IMR-90 (cell line): ENCODE measurements around the gene PMPCA. TPM values are rescaled to one million over a fixed set of nuclear protein-coding genes. Genes with fewer than 3 reads are reported as not detected.

ENCODE experiments used
- ATAC-seq: fragments of 200-7000 bp; cut with Tn5 transposase; 2 replicates; pipeline ENCODE4 v1.9.1; 2020; ENCODE audit warnings: low read depth, mild to moderate bottlenecking, moderate library complexity
- BruUV-seq: library from RNA; stranded (reverse); fragments of 400-500 nt; replicated peaks from 2 replicates; lab custom pipeline; 2021; lab: Mats Ljungman, UMichigan
- CTCF ChIA-PET: fragments of 300-600 bp; formaldehyde crosslinking; extraction: SDS; loops from one replicate; lab custom pipeline; 2021; ENCODE audit warnings: antibody characterized with exemption; lab: Yijun Ruan, JAX
- POLR2A ChIA-PET: fragments of 300-600 bp; sonication (Branson Sonifier 250); formaldehyde crosslinking; loops from one replicate; lab custom pipeline; 2022; ENCODE audit warnings: antibody characterized with exemption; ENCODE audit not compliant: unreplicated experiment; lab: Charles Lee
- DNase-seq: peaks from one replicate; pipeline ENCODE4 v3.0.0; 2013
- H2AFZ ChIP-seq: replicated peaks from 2 replicates; pipeline ENCODE3; 2013; ENCODE audit warnings: low read length, mild to moderate bottlenecking; ENCODE audit not compliant: poor library complexity
- H2AK5ac ChIP-seq: 2 replicates; pipeline ENCODE4 v1.6.1; 2013; ENCODE audit warnings: low read depth, low read length, inconsistent platforms
- H2AK9ac ChIP-seq: replicated peaks from 2 replicates; pipeline ENCODE3; 2013; ENCODE audit warnings: mild to moderate bottlenecking, low read depth, low read length, moderate library complexity; ENCODE audit not compliant: poor library complexity
- H2BK120ac ChIP-seq: 2 replicates; pipeline ENCODE4 v1.6.1; 2013; ENCODE audit warnings: low read depth, low read length, inconsistent platforms
- H2BK15ac ChIP-seq: 3 replicates; pipeline ENCODE4 v1.6.1; 2013; ENCODE audit warnings: low read depth, low read length, inconsistent platforms
- H2BK20ac ChIP-seq: 2 replicates; pipeline ENCODE4 v1.6.1; 2013; ENCODE audit warnings: low read depth, mild to moderate bottlenecking, inconsistent platforms, low read length, moderate library complexity
- H2BK5ac ChIP-seq: 2 replicates; pipeline ENCODE4 v1.6.1; 2013; ENCODE audit warnings: mild to moderate bottlenecking, low read depth, low read length, inconsistent platforms; ENCODE audit not compliant: poor library complexity, severe bottlenecking
- H3K14ac ChIP-seq: replicated peaks from 2 replicates; pipeline ENCODE4 v1.6.1; 2013; ENCODE audit warnings: low read depth, low read length, inconsistent platforms
- H3K18ac ChIP-seq: 2 replicates; pipeline ENCODE4 v1.6.1; 2013; ENCODE audit warnings: low read depth, low read length, control low read depth
- H3K23ac ChIP-seq: 2 replicates; pipeline ENCODE4 v1.6.1; 2013; ENCODE audit warnings: low read depth, low read length, inconsistent platforms
- H3K27ac ChIP-seq: 2 replicates; pipeline ENCODE4 v1.5.1; 2013; ENCODE audit warnings: mild to moderate bottlenecking, control low read depth, low read length; ENCODE audit not compliant: insufficient read depth
- H3K27me3 ChIP-seq: 2 replicates; pipeline ENCODE4 v1.6.1; 2013; ENCODE audit warnings: low read length; ENCODE audit not compliant: control insufficient read depth, insufficient read depth
- H3K36me3 ChIP-seq: 2 replicates; pipeline ENCODE4 v1.6.1; 2013; ENCODE audit warnings: low read length, mixed read lengths; ENCODE audit not compliant: control insufficient read depth, insufficient read depth
- H3K4ac ChIP-seq: 2 replicates; pipeline ENCODE4 v1.6.1; 2013; ENCODE audit warnings: low read depth, low read length, inconsistent platforms
- H3K4me1 ChIP-seq: 2 replicates; pipeline ENCODE4 v1.6.1; 2013; ENCODE audit warnings: low read length, mixed read lengths; ENCODE audit not compliant: control insufficient read depth, insufficient read depth
- H3K4me2 ChIP-seq: 2 replicates; pipeline ENCODE4 v1.6.1; 2013; ENCODE audit warnings: low read depth, mild to moderate bottlenecking, control low read depth, low read length, moderate library complexity
- H3K4me3 ChIP-seq: 2 replicates; pipeline ENCODE4 v1.5.1; 2013; ENCODE audit warnings: low read depth, mild to moderate bottlenecking, control low read depth, low read length, moderate library complexity; ENCODE audit not compliant: insufficient read depth
- H3K56ac ChIP-seq: 2 replicates; pipeline ENCODE4 v1.6.1; 2013; ENCODE audit warnings: low read length, inconsistent platforms; ENCODE audit not compliant: insufficient read depth; ENCODE audit errors: extremely low read depth
- H3K79me1 ChIP-seq, 2 experiments: 2 replicates each; pipeline ENCODE4 v1.6.1; 2013; ENCODE audit warnings: low read length in 2 of 2, inconsistent platforms in 1 of 2, low read depth in 1 of 2
- H3K9ac ChIP-seq: 2 replicates; pipeline ENCODE4 v1.6.1; 2013; ENCODE audit warnings: low read depth, low read length, control low read depth
- H3K9me1 ChIP-seq: 2 replicates; pipeline ENCODE4 v1.6.1; 2013; ENCODE audit warnings: low read length, inconsistent platforms; ENCODE audit not compliant: insufficient read depth
- H3K9me3 ChIP-seq: 2 replicates; pipeline ENCODE4 v1.6.1; 2013; ENCODE audit warnings: low read length; ENCODE audit not compliant: control insufficient read depth, insufficient read depth
- H4K20me1 ChIP-seq: 2 replicates; pipeline ENCODE4 v1.6.1; 2013; ENCODE audit warnings: low read length, inconsistent platforms; ENCODE audit not compliant: insufficient read depth
- H4K5ac ChIP-seq: 2 replicates; pipeline ENCODE4 v1.6.1; 2013; ENCODE audit warnings: mild to moderate bottlenecking, low read depth, low read length, control low read depth
- H4K8ac ChIP-seq, 2 experiments: 2 replicates each; pipeline ENCODE4 v1.6.1; 2013; ENCODE audit warnings: low read depth in 2 of 2, low read length in 2 of 2, control low read depth in 1 of 2, inconsistent platforms in 1 of 2
- H4K91ac ChIP-seq: 2 replicates; pipeline ENCODE4 v1.6.1; 2013; ENCODE audit warnings: low read depth, low read length, inconsistent platforms; ENCODE audit not compliant: insufficient read depth
- BHLHE40 ChIP-seq: fragments of 150-350 bp; IDR thresholded peaks from 2 replicates; pipeline ENCODE4 v1.6.1; 2016; ENCODE audit warnings: mild to moderate bottlenecking, low read depth, low read length
- NFE2L2 ChIP-seq: fragments of 150-350 bp; IDR thresholded peaks from 2 replicates; pipeline ENCODE4 v1.6.1; 2016; ENCODE audit warnings: low read depth, mild to moderate bottlenecking, low read length
- RAD21 ChIP-seq: IDR thresholded peaks from 2 replicates; pipeline ENCODE4 v1.6.1; 2012; ENCODE audit warnings: low read length, improper control_type of control experiment
- SMC3 ChIP-seq: fragments of 150-350 bp; IDR thresholded peaks from 2 replicates; pipeline ENCODE4 v1.6.1; 2016; ENCODE audit warnings: low read depth, mild to moderate bottlenecking, antibody characterized with exemption, low read length, moderate library complexity
- WGBS, 2 experiments: methylation state at CpG; one replicate each; pipeline versions ENCODE4 v1.1.5 to v1.1.7; 2013; ENCODE audit warnings: missing lambda C conversion rate in 2 of 2; ENCODE audit not compliant: insufficient read length in 1 of 2; ENCODE audit errors: extremely low coverage in 2 of 2; 5-methylcytosine and 5-hydroxymethylcytosine counted together
- dilution Hi-C: fragments of 300-500 bp; cut with HindIII; formaldehyde crosslinking; loops from one replicate; pipeline ENCODE4 v1.14.3; 2018; ENCODE audit warnings: low sequenced_read_pairs; ENCODE audit not compliant: unreplicated experiment
- in situ Hi-C: fragments of 300-500 bp; cut with MboI; formaldehyde crosslinking; loops from 3 replicates; pipeline ENCODE4 v1.14.3; 2019; ENCODE audit warnings: low sequenced_read_pairs, inconsistent platforms, mixed read lengths
- intact Hi-C: fragments of 100-400 bp; cut with micrococcal nuclease; formaldehyde crosslinking; loops from 2 replicates; pipeline ENCODE4 v1.10.0; 2022
- polyA plus RNA-seq, 3 experiments: library from polyadenylated mRNA; depleted of rRNA; stranded (reverse); fragments of >200 nt; gene quantifications; 2 replicates each; pipeline ENCODE4 v1.2.3, GENCODE V29; 2012; ENCODE audit warnings: low replicate concordance in 1 of 3
- total RNA-seq: library from RNA; depleted of rRNA; stranded (reverse); fragments of >200 nt; gene quantifications from 2 replicates; pipeline ENCODE4 v1.2.3, GENCODE V29; 2012

Gene PMPCA
- total and polyA plus RNA-seq, 2 of the 4 experiments (the other 2 are of a cell fraction), result 62.6 to 95.8 TPM

- H3K36me3 ChIP-seq, result peaks cover 87% of the 10 kb centered on the region
- H3K18ac ChIP-seq, result no peak overlapping the region
- no peak overlapping the region for H3K14ac ChIP-seq
- H3K27ac ChIP-seq, result no peak overlapping the region
- no peak overlapping the region for H3K4ac ChIP-seq
- peak overlapping the region; percentile 43 for H2AFZ ChIP-seq
- WGBS, 2 experiments, result 100% methylated on average over 2 of the region's 15 CpGs; no CpG with 5 or more reads in 1 of the 2 experiments
- no peak overlapping the region for H2AK9ac ChIP-seq
- no peaks in the 10 kb centered on the region for H3K9me3 ChIP-seq
- H3K9me1 ChIP-seq, result no peaks in the 10 kb centered on the region
- ATAC-seq (no peak), DNase-seq (no peak)
- intact Hi-C loops, result no loop called here
- no peak overlapping the region for H4K5ac ChIP-seq
- dilution Hi-C loops, result no loop called here
- H3K56ac ChIP-seq, result no peak overlapping the region
- H3K4me1 ChIP-seq, result no peaks in the 10 kb centered on the region
- H2BK120ac ChIP-seq, result no peak overlapping the region
- no peak overlapping the region for H4K8ac ChIP-seq
- no peak overlapping the region for H3K4me2 ChIP-seq
- no peak overlapping the region for H3K4me3 ChIP-seq
- no peak overlapping the region for H4K91ac ChIP-seq
- no TSS peak for BruUV-seq
- ChIA-PET CTCF (interaction anchor here (0.5 kb wide), 1 partner anchor 12 kb away, joined by 3 read pairs; no protein-coding TSS in a partner anchor), POLR2A (no interaction called here)
- TF ChIP-seq SMC3 (no peak), BHLHE40 (no peak), NFE2L2 (no peak), RAD21 (no peak)
- no peak overlapping the region for H3K23ac ChIP-seq
- H4K20me1 ChIP-seq, result peaks cover 74% of the 10 kb centered on the region
- no peak overlapping the region for H2AK5ac ChIP-seq
- H2BK15ac ChIP-seq, result no peak overlapping the region
- no peak overlapping the region for H2BK20ac ChIP-seq
- peaks cover 36 to 73% of the 10 kb centered on the region in 2 experiments for H3K79me1 ChIP-seq
- no peak overlapping the region for H3K9ac ChIP-seq
- in situ Hi-C loops, result no loop called here
- H2BK5ac ChIP-seq, result no peak overlapping the region
- no peaks in the 10 kb centered on the region for H3K27me3 ChIP-seq
These were observed 57.3 kb downstream of the PMPCA start for GRCh38 chr9:136467766-136468165.
